Caco-2 (cell line): ENCODE measurements around the gene ADAM12. TPM values are rescaled to one million over a fixed set of nuclear protein-coding genes. Genes with fewer than 3 reads are reported as not detected.

ENCODE experiments used
- BruUV-seq: library from RNA; stranded (reverse); fragments of 400-500 nt; replicated peaks from 2 replicates; lab custom pipeline; 2021; lab: Mats Ljungman, UMichigan
- CTCF ChIA-PET: fragments of 300-600 bp; sonication (Branson Sonifier 250); formaldehyde crosslinking; loops from one replicate; lab custom pipeline; 2022; ENCODE audit warnings: antibody characterized with exemption; lab: Charles Lee
- POLR2A ChIA-PET: fragments of 300-600 bp; sonication (Branson Sonifier 250); formaldehyde crosslinking; loops from one replicate; lab custom pipeline; 2022; ENCODE audit warnings: antibody characterized with exemption; lab: Charles Lee
- DNase-seq, 2 experiments: peaks; one replicate each; pipeline versions ENCODE4 v3.0.0 to v3.0.0-alpha.2; 2020 to 2022
- H3K27me3 ChIP-seq: replicated peaks from 2 replicates; pipeline ENCODE4 v1.6.0; 2011; ENCODE audit warnings: low read length; ENCODE audit not compliant: control insufficient read depth, insufficient read depth
- H3K36me3 ChIP-seq: 2 replicates; pipeline ENCODE4 v1.5.1; 2011; ENCODE audit warnings: low read length; ENCODE audit not compliant: control insufficient read depth, insufficient read depth
- H3K4me1 ChIP-seq: fragments of 250-450 bp; sonication (Bioruptor Pico); 2 replicates; pipeline ENCODE4 v1.5.1; 2020; ENCODE audit warnings: mild to moderate bottlenecking
- H3K4me3 ChIP-seq: 2 replicates; pipeline ENCODE4 v1.5.1; 2011; ENCODE audit warnings: low read depth, mild to moderate bottlenecking, control low read depth, low read length
- H3K9me3 ChIP-seq: fragments of 250-450 bp; sonication (Bioruptor Pico); 2 replicates; pipeline ENCODE4 v1.5.1; 2020; ENCODE audit warnings: mild to moderate bottlenecking, moderate library complexity
- H3K27ac Mint-ChIP-seq: one replicate; pipeline ENCODE4 v1.8.0; 2022; ENCODE audit warnings: mixed read lengths; ENCODE audit not compliant: unreplicated experiment
- H3K27me3 Mint-ChIP-seq: one replicate; pipeline ENCODE4 v1.8.0; 2022; ENCODE audit warnings: mixed read lengths; ENCODE audit not compliant: insufficient read depth, unreplicated experiment
- H3K36me3 Mint-ChIP-seq: one replicate; pipeline ENCODE4 v1.8.0; 2022; ENCODE audit warnings: mild to moderate bottlenecking, mixed read lengths; ENCODE audit not compliant: insufficient read depth, unreplicated experiment
- H3K4me1 Mint-ChIP-seq: one replicate; pipeline ENCODE4 v1.8.0; 2022; ENCODE audit warnings: low read depth, mixed read lengths; ENCODE audit not compliant: unreplicated experiment
- H3K4me3 Mint-ChIP-seq: one replicate; pipeline ENCODE4 v1.8.0; 2022; ENCODE audit warnings: mild to moderate bottlenecking, moderate library complexity, mixed read lengths; ENCODE audit not compliant: unreplicated experiment
- H3K9me3 Mint-ChIP-seq: one replicate; pipeline ENCODE4 v1.8.0; 2022; ENCODE audit warnings: mixed read lengths; ENCODE audit not compliant: unreplicated experiment
- CTCF ChIP-seq, 2 experiments: fragments of 200-600 bp in 1 of 2; IDR thresholded peaks; 1 replicate in 1 of 2; 2 replicates in 1 of 2; pipeline versions ENCODE4 v1.5.1 to v1.8.0; 2011 to 2022; ENCODE audit warnings: antibody characterized with exemption in 1 of 2, control low read depth in 1 of 2, inconsistent platforms in 1 of 2, low read depth in 1 of 2, low read length in 1 of 2, mild to moderate bottlenecking in 1 of 2, moderate library complexity in 1 of 2; ENCODE audit not compliant: insufficient read depth in 1 of 2, severe bottlenecking in 1 of 2, unreplicated experiment in 1 of 2
- intact Hi-C: fragments of 100-400 bp; cut with micrococcal nuclease; formaldehyde crosslinking; loops from one replicate; pipeline ENCODE4 v1.10.0; 2022; ENCODE audit not compliant: unreplicated experiment
- total RNA-seq: library from RNA; stranded (reverse); gene quantifications from 2 replicates; pipeline ENCODE4 v1.2.3, GENCODE V29; 2022

The ADAM12 gene
- total RNA-seq, 1 experiment from 2014 or later = not detected

- no peaks in the 10 kb centered on the region for H3K27me3 ChIP-seq
- H3K4me1 ChIP-seq = no peaks in the 10 kb centered on the region; the same call in 1 of the 2 replicates
- ChIA-PET POLR2A (no interaction called here), CTCF (no interaction called here)
- no peak for DNase-seq
- Mint-ChIP-seq H3K9me3 (peaks cover 3% of the 10 kb centered on the region), H3K4me1 (peaks cover 11% of the 10 kb centered on the region), H3K27ac (no peak overlapping the region), H3K4me3 (no peak overlapping the region), H3K36me3 (no peaks in the 10 kb centered on the region), H3K27me3 (peaks cover 8% of the 10 kb centered on the region)
- no peak for TF ChIP-seq CTCF (IDR thresholded peaks at IDR 0.05; ENCODE audit: insufficient read depth in 1 of 2, low read depth in 1 of 2, low read length in 1 of 2, severe bottlenecking in 1 of 2, unreplicated experiment in 1 of 2)
- BruUV-seq = no TSS peak
- H3K4me3 ChIP-seq = no peak overlapping the region
- no peaks in the 10 kb centered on the region for H3K9me3 ChIP-seq
- intact Hi-C loops = no loop called here
- no peaks in the 10 kb centered on the region for H3K36me3 ChIP-seq
Measured at GRCh38 chr10:126135941-126136595, 252.2 kb downstream of the ADAM12 start.

GRCh38 chr10:126135177-126135576 lies 253.1 kb downstream of the ADAM12 start:
- intact Hi-C loops = no loop called here
- Histone ChIP-seq H3K4me3 (no peak overlapping the region), H3K4me1 (no peaks in the 10 kb centered on the region; the same call in 1 of the 2 replicates), H3K36me3 (no peaks in the 10 kb centered on the region), H3K27me3 (no peaks in the 10 kb centered on the region), H3K9me3 (no peaks in the 10 kb centered on the region)
- no peak for TF ChIP-seq CTCF (IDR thresholded peaks at IDR 0.05; ENCODE audit: insufficient read depth in 1 of 2, low read depth in 1 of 2, low read length in 1 of 2, severe bottlenecking in 1 of 2, unreplicated experiment in 1 of 2)
- peaks cover 8% of the 10 kb centered on the region for H3K27me3 Mint-ChIP-seq
- no peaks in the 10 kb centered on the region for H3K9me3 Mint-ChIP-seq
- ChIA-PET CTCF (no interaction called here), POLR2A (no interaction called here)
- no TSS peak for BruUV-seq
- H3K27ac Mint-ChIP-seq = no peak overlapping the region
- no peaks in the 10 kb centered on the region for H3K36me3 Mint-ChIP-seq
- peaks cover 11% of the 10 kb centered on the region for H3K4me1 Mint-ChIP-seq
- no peak for DNase-seq
- no peak overlapping the region for H3K4me3 Mint-ChIP-seq

- no peaks in the 10 kb centered on the region; the same call in 1 of the 2 replicates for H3K4me1 ChIP-seq
- ChIA-PET POLR2A (no interaction called here), CTCF (no interaction called here)
- H3K27ac Mint-ChIP-seq = no peak overlapping the region
- no peaks in the 10 kb centered on the region for H3K9me3 Mint-ChIP-seq
- no peak overlapping the region for H3K4me3 Mint-ChIP-seq
- intact Hi-C loops = no loop called here
- no peak overlapping the region for H3K4me3 ChIP-seq
- no peak for DNase-seq
- no TSS peak for BruUV-seq
- H3K36me3 Mint-ChIP-seq = no peaks in the 10 kb centered on the region
- TF ChIP-seq CTCF (IDR thresholded peaks at IDR 0.05; ENCODE audit: insufficient read depth in 1 of 2, low read depth in 1 of 2, low read length in 1 of 2, severe bottlenecking in 1 of 2, unreplicated experiment in 1 of 2) = no peak
- H3K27me3 ChIP-seq = no peaks in the 10 kb centered on the region
- peaks cover 6% of the 10 kb centered on the region for H3K27me3 Mint-ChIP-seq
- H3K4me1 Mint-ChIP-seq = peaks cover 11% of the 10 kb centered on the region
- H3K9me3 ChIP-seq = no peaks in the 10 kb centered on the region
- no peaks in the 10 kb centered on the region for H3K36me3 ChIP-seq
Measured at GRCh38 chr10:126133906-126134656, 254.2 kb downstream of the ADAM12 start.
